GM20000 (cell line): ENCODE results near the gene CTSG.
"Not testable (repeated sequence)": the region's sequence is repeated elsewhere in the genome, so short reads cannot be mapped to it uniquely, and the experiment has no call there.

Experiments
- DNase-seq: peaks from one replicate; pipeline ENCODE4 v3.0.0; 2012; ENCODE audit warnings: low spot score
- CTCF ChIP-seq: IDR thresholded peaks from 2 replicates; pipeline ENCODE4 v1.5.1; 2012; ENCODE audit warnings: mild to moderate bottlenecking, control low read depth; ENCODE audit errors: extremely low read depth, missing control alignments

Gene CTSG

GRCh38 chr14:24607081-24607480 lies 31.0 kb upstream of the CTSG start:
- DNase-seq = peak; percentile 4
- no peak for TF ChIP-seq CTCF

GRCh38 chr14:24606297-24606696 lies 30.2 kb upstream of the CTSG start:
- no peak for DNase-seq
- TF ChIP-seq CTCF = no peak

- TF ChIP-seq CTCF = peak; percentile 77
- DNase-seq = peak; percentile 73
Observed at GRCh38 chr14:24605435-24606190, 29.6 kb upstream of the CTSG start.

GRCh38 chr14:24597403-24597802 lies 21.4 kb upstream of the CTSG start:
- TF ChIP-seq CTCF = no peak
- DNase-seq = no peak

- DNase-seq = no peak
- no peak for TF ChIP-seq CTCF
Observed at GRCh38 chr14:24595073-24595808, 19.2 kb upstream of the CTSG start.

- DNase-seq = not testable (repeated sequence)
Observed at GRCh38 chr14:24591004-24591403, 15.0 kb upstream of the CTSG start.

- not testable (repeated sequence) for DNase-seq
Observed at GRCh38 chr14:24584402-24584801, 8.4 kb upstream of the CTSG start.

- no peak for DNase-seq
- TF ChIP-seq CTCF = no peak
Observed at GRCh38 chr14:24578558-24578957, 2.5 kb upstream of the CTSG start.
